Type B pancreatic cell (in vitro differentiated cells): ENCODE results near the gene SP1. TPM values are rescaled to one million over a fixed set of nuclear protein-coding genes. Genes with fewer than 3 reads are reported as not detected.
"Not testable (repeated sequence)": the region's sequence is repeated elsewhere in the genome, so short reads cannot be mapped to it uniquely, and the experiment has no call there.

Experiments
- DNase-seq: peaks from one replicate; pipeline ENCODE4 v3.0.0; 2021; ENCODE audit warnings: mixed read lengths; ENCODE audit not compliant: unreplicated experiment; ENCODE audit errors: extremely low spot score
- H3K27ac Mint-ChIP-seq: 2 replicates; pipeline ENCODE4 v1.8.0; 2021; ENCODE audit warnings: mild to moderate bottlenecking, mixed read lengths
- H3K27me3 Mint-ChIP-seq: 2 replicates; pipeline ENCODE4 v1.8.0; 2021; ENCODE audit warnings: mixed read lengths
- H3K36me3 Mint-ChIP-seq: 2 replicates; pipeline ENCODE4 v1.8.0; 2021; ENCODE audit warnings: mixed read lengths
- H3K4me1 Mint-ChIP-seq: one replicate; pipeline ENCODE4 v1.8.0; 2021; ENCODE audit warnings: mixed read lengths; ENCODE audit not compliant: unreplicated experiment
- H3K4me3 Mint-ChIP-seq: 2 replicates; pipeline ENCODE4 v1.8.0; 2021; ENCODE audit warnings: mild to moderate bottlenecking, mixed read lengths
- H3K9me3 Mint-ChIP-seq: 2 replicates; pipeline ENCODE4 v1.8.0; 2021; ENCODE audit warnings: mixed read lengths
- total RNA-seq: library from RNA; stranded (reverse); gene quantifications from 2 replicates; pipeline ENCODE4 v1.2.1, GENCODE V29; 2021; ENCODE audit warnings: low replicate concordance
- TF ChIP-seq, protein P1 (sequence below): fragments of 200-600 bp; sonication (generic); conservative IDR thresholded peaks from 2 replicates; pipeline ENCODE4 v1.5.0; 2021; ENCODE audit warnings: antibody characterized with exemption, mild to moderate bottlenecking

SP1 gene
- total RNA-seq, 1 donor from 2014 or later = 82.9 TPM

DNA sequence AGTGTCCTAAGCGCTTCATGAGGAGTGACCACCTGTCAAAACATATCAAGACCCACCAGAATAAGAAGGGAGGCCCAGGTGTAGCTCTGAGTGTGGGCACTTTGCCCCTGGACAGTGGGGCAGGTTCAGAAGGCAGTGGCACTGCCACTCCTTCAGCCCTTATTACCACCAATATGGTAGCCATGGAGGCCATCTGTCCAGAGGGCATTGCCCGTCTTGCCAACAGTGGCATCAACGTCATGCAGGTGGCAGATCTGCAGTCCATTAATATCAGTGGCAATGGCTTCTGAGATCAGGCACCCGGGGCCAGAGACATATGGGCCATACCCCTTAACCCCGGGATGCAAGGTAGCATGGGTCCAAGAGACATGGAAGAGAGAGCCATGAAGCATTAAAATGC is 31.0 kb downstream of the SP1 start:
- no peaks in the 10 kb centered on the region for H3K27me3 Mint-ChIP-seq
- TF ChIP-seq, protein P1, sequence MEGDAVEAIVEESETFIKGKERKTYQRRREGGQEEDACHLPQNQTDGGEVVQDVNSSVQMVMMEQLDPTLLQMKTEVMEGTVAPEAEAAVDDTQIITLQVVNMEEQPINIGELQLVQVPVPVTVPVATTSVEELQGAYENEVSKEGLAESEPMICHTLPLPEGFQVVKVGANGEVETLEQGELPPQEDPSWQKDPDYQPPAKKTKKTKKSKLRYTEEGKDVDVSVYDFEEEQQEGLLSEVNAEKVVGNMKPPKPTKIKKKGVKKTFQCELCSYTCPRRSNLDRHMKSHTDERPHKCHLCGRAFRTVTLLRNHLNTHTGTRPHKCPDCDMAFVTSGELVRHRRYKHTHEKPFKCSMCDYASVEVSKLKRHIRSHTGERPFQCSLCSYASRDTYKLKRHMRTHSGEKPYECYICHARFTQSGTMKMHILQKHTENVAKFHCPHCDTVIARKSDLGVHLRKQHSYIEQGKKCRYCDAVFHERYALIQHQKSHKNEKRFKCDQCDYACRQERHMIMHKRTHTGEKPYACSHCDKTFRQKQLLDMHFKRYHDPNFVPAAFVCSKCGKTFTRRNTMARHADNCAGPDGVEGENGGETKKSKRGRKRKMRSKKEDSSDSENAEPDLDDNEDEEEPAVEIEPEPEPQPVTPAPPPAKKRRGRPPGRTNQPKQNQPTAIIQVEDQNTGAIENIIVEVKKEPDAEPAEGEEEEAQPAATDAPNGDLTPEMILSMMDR = no peak
- H3K4me1 Mint-ChIP-seq = peaks cover 15% of the 10 kb centered on the region

DNA sequence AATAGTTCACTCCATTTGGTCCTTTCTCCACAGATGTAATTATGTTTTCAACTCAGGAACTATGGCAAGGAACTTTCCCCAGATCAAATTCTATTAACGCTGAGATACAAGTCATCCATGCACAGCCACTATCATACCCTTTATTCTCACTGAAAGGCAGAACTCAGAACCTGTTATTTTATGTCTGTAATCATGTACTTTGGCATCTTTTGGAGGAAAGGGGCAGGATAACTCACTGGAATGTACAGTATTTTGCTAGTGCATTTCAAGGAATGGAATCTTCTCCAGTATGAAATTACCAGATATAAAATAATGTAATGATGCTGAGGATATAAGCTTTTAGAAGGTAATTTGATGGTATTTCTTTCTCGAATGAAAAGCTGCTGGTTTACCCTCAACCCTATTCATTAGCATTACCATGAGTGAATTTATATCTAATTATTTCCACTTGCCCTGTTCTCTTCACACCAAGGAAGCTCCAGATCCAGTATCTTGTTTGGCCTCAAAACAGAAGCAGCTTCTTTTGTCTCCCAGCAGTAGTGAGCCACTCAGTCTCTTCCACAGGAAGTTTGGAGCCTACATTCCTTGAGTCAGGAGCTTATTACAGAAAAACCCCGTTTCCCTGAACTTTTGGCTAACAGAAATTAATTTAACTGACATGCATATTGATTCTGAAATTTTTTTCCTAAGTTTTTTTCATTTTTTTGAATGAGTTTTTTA is 33.7 kb downstream of the SP1 start:
- peaks cover 18% of the 10 kb centered on the region for H3K4me1 Mint-ChIP-seq
- DNase-seq = no peak
- H3K36me3 Mint-ChIP-seq = peaks cover 19% of the 10 kb centered on the region
- no peaks in the 10 kb centered on the region for H3K9me3 Mint-ChIP-seq
- TF ChIP-seq, protein P1 = no peak
- H3K27ac Mint-ChIP-seq = no peak overlapping the region
- no peak overlapping the region for H3K4me3 Mint-ChIP-seq
- no peaks in the 10 kb centered on the region for H3K27me3 Mint-ChIP-seq

More for the DNA sequence above, 31.0 kb downstream of the SP1 start:
- Mint-ChIP-seq H3K27ac (no peak overlapping the region), H3K9me3 (no peaks in the 10 kb centered on the region), H3K4me3 (no peak overlapping the region), H3K36me3 (peaks cover 23% of the 10 kb centered on the region)
- no peak for DNase-seq

DNA sequence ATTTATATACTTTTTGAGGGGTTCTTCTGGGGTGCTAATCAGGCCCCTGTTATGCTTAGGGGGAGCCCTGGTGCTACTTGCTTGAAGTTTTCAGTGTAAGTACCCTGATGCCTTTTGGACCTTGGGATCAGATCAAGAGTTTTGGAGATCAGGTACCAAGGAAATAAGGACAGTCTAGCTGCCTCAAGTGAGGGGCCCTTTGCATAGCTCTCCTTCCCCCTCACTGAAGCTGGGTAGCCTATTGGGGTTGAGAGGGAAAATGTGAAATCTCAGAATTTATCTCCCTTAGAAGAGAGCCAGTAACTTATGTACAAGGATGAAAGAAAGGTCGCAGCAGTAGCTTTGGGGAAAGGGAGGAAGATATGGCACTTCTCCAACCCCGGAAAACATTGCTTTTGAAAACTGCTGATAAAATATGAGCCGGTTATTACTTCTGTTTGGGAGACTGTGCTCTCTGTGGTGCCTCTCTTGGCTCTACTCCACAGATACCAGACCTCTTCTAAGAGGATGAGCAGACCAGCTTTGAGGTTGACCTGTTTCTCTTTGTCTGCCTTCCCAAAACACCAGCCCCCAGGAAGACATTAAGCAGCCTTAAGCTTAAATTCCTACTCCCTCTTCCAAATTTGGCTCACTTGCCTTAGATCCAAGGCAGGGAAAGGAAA is 34.9 kb downstream of the SP1 start:
- Mint-ChIP-seq H3K9me3 (no peaks in the 10 kb centered on the region), H3K4me3 (no peak overlapping the region), H3K36me3 (peaks cover 15% of the 10 kb centered on the region), H3K27ac (no peak overlapping the region), H3K27me3 (no peaks in the 10 kb centered on the region), H3K4me1 (peaks cover 27% of the 10 kb centered on the region)
- TF ChIP-seq, protein P1 = no peak
- DNase-seq = no peak

DNA sequence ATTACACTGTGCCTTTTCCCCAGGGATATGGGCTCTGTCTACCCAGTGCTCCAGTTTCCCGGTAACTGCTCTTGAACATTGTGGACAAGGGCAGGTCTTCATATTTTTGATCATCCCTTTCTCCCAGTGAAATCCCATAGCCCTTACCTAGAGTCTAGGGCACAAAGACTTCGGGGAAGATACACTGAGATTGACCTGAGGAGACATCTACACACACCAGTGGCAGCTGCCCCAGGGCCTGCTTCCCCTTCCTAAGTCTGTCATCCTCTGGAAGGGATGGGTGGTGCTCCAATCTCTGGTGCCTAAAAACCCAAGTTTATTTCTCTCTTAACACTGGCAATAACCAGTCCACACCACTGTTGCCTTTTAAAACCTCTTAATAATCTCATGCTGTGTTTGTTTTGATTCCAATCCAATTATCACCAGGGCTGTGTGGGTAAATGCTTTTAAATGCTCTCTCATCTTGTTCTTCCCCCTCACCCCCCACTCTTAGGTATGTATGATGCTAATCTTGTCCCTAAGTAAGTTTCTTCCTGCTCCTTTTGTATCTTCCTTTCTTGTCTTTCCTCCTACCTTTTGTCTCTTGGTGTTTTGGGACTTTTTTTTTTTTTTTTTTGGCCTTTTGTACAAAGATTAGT is 35.9 kb downstream of the SP1 start:
- peaks cover 12% of the 10 kb centered on the region for H3K36me3 Mint-ChIP-seq
- DNase-seq, H3K9me3 Mint-ChIP-seq, H3K27me3 Mint-ChIP-seq, H3K4me3 Mint-ChIP-seq: not testable (repeated sequence)
- H3K27ac Mint-ChIP-seq = peak overlapping the region; percentile 23
- peaks cover 31% of the 10 kb centered on the region for H3K4me1 Mint-ChIP-seq

DNA sequence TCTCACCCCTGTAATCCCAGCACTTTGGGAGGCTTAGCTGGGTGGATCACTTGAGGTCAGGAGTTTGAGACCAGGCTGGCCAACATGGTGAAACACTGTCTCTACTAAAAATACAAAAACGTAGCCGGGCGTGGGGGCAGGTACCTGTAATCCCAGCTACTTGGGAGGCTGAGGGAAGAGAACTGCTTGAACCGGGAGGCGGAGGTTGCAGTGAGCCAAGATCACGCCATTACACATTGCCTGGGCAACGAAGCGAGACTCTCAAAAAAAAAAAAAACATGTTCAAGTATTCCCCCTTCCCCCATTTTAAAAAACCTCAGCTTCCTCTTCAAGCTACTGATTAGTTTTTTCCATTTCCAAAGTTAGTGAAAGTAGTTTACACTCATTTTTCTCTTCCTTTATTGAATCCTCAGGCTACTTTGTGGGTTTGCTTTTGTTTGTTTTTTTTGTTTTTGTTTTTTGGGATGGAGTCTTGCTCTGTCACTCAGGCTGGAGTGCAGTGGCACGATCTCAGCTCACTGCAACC is 37.4 kb downstream of the SP1 start:
- H3K36me3 Mint-ChIP-seq, DNase-seq, H3K27ac Mint-ChIP-seq, H3K9me3 Mint-ChIP-seq, H3K27me3 Mint-ChIP-seq, H3K4me3 Mint-ChIP-seq: not testable (repeated sequence)
- H3K4me1 Mint-ChIP-seq = peaks cover 37% of the 10 kb centered on the region

DNA sequence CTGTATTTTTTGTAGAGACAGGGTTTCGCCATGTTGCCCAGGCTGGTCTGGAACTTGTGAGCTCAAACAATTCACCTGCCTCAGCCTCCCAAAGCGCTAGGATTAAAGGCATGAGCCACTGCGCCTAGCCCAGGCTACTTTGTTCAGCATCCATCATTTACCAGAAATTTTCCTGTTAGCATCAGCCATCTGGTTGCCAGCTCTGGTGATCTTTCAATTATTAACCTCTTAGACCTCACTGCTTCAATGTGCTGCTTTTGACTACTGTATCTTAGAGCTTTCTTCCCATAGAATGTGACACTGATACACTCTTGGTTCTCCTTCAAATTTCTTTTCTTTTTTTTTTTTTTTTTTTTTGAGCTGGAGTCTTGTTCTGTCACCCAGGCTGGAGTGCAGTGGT is 38.2 kb downstream of the SP1 start:
- Mint-ChIP-seq H3K27ac (peak overlapping the region; percentile 59), H3K36me3 (peaks cover 4% of the 10 kb centered on the region), H3K9me3 (no peaks in the 10 kb centered on the region), H3K4me1 (peaks cover 33% of the 10 kb centered on the region), H3K4me3 (no peak overlapping the region), H3K27me3 (no peaks in the 10 kb centered on the region)
- no peak for DNase-seq
- TF ChIP-seq, protein P1 = no peak
